Ovary (tissue), 9 donors: ENCODE results near the gene ECM1. TPM values are rescaled to one million over a fixed set of nuclear protein-coding genes. Genes with fewer than 3 reads are reported as not detected.

Experiments used
- DNase-seq, 5 donors: peaks; one replicate each; pipeline ENCODE4 v3.0.0-alpha.2; 2019 to 2020
- H3K27ac ChIP-seq, 2 donors: fragments of 200-600 bp; one replicate each; pipeline versions ENCODE4 v1.5.1 to v1.8.0; 2019 to 2022
- H3K27me3 ChIP-seq: fragments of 200-600 bp; one replicate; pipeline ENCODE4 v1.8.0; 2022
- H3K36me3 ChIP-seq: fragments of 200-600 bp; sonication (generic); one replicate; pipeline ENCODE4 v1.5.1; 2019
- H3K4me1 ChIP-seq: one replicate; pipeline ENCODE4 v1.8.1; 2013; ENCODE audit warnings: mild to moderate bottlenecking, moderate library complexity; ENCODE audit not compliant: insufficient read depth
- H3K4me3 ChIP-seq: fragments of 200-600 bp; sonication (generic); one replicate; pipeline ENCODE4 v1.5.1; 2017
- H3K9me3 ChIP-seq, 2 donors: fragments of 200-600 bp in 1 of 2; sonication (generic) in 1 of 2; one replicate each; pipeline versions ENCODE4 v1.5.1 to v1.8.1; 2013 to 2019; ENCODE audit warnings: mild to moderate bottlenecking in 1 of 2, moderate library complexity in 1 of 2
- CTCF ChIP-seq, 3 donors: fragments of 450-650 bp in 2 of 3; fragments of 200-600 bp in 1 of 3; IDR thresholded peaks; one replicate each; pipeline versions ENCODE4 v1.5.1 to v1.8.0; 2016 to 2022; ENCODE audit warnings: antibody characterized with exemption in 3 of 3, mild to moderate bottlenecking in 1 of 3
- EP300 ChIP-seq: sonication (generic); formaldehyde crosslinking; IDR thresholded peaks from one replicate; pipeline ENCODE4 v1.6.1; 2017; ENCODE audit warnings: antibody characterized with exemption
- POLR2A ChIP-seq: fragments of 450-650 bp; IDR thresholded peaks from one replicate; pipeline ENCODE4 v1.6.1; 2017; ENCODE audit warnings: antibody characterized with exemption, mild to moderate bottlenecking, moderate library complexity
- WGBS, 3 donors: extraction: QIAGEN DNeasy Blood & Tissue Kit in 1 of 3; methylation state at CpG; one replicate each; pipeline versions ENCODE4 v1.1.5 to v1.1.7; 2013 to 2017; 5-methylcytosine and 5-hydroxymethylcytosine counted together
- intact Hi-C, 4 donors: fragments of 100-400 bp; cut with DNase I; formaldehyde crosslinking; loops; one replicate each; pipeline versions ENCODE4 v1.11.0 to v1.15.1; 2022 to 2023
- polyA plus RNA-seq, 2 donors: library from polyadenylated mRNA; stranded (reverse); fragments of 200-250 nt in 1 of 2; fragments of 350-450 nt in 1 of 2; fragmentation: Illumina TruSeq in 1 of 2; extraction: RNeasy Lipid Tissue Mini Kit (QIAGEN cat#74804) in 1 of 2; gene quantifications; one replicate each; pipeline ENCODE4 v1.2.3, GENCODE V29; 2013 to 2014
- total RNA-seq, 7 donors: library from RNA; depleted of rRNA in 2 of 7; stranded (reverse); fragments of >200 nt in 2 of 7; fragmentation: NEBNext Ultra II Directional in 3 of 7; extraction: Animal tissue kit (Norgen Biotek cat#: 25700) in 3 of 7; gene quantifications; one replicate each; pipeline versions ENCODE4 v1.1.0 to v1.2.4, GENCODE V29; 2016 to 2023
- donor health status: DM: no; HTN: no; CAD: no; lungs with moderate emphysema.
- donor health status: DM: no; HTN: no; CAD: no.
- donor health status: Bipolar disorder and iron deficiency.
- donor health status: DM: yes; HTN: yes; CAD: no.
- donor health status: DM: no; HTN: no; CAD: no.
- donor health status: DM: yes; HTN: yes; CAD: no.

Gene ECM1
- total and polyA plus RNA-seq, 9 donors = 1.8 to 16.7 (median 6.2) TPM

DNA sequence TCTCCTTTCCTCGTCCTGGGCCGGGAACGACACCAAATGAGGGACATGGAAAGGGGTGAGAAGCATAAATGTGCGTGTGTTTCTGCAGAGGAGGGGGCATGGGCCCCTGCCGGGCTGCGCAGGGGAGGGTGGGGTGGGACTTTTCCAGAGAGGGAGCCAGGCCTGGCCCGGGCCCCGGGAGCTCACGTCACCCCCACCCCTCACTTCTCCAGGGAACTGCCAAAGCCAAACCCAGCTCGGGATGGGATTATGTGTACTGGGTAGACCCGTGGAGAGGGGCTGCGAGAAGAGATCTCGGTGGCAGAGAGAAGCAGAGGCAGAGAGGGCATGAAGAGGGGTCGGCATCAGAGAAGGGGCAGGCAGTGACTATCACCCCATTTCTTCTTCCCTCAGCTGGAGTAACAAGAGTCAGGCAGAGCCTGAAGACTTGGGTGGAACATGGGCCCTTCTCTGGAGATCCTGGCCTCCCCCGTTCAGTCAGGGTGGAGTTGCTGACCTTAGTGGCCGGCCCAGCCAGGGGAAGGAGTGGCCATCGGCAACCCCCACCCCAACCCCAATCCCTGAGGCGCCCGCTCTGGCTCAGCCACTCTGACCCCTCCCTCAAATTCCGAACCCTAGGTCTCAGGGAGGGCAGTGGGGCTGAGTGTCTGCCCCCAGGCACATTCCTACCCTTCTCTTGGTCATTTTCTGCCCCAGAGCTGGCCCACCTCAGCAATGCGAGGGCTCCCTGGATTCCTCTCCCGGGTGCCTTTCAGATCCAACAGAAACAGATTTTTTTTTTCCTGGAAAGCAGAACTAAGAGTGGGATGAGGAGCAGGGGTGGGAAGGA lies 42.5 kb downstream of the ECM1 start:
- H3K36me3 ChIP-seq = no peaks in the 10 kb centered on the region
- TF ChIP-seq EP300 (no peak), POLR2A (peak; percentile 36)
- peak; percentile 72 to 86 (median 75) for DNase-seq
- 18 to 39% (median 32%) methylated on average over 22 of the region's 22 CpGs for WGBS, 3 donors
- H3K4me1 ChIP-seq = peaks cover 16% of the 10 kb centered on the region
- H3K27me3 ChIP-seq = no peaks in the 10 kb centered on the region
- no peaks in the 10 kb centered on the region for H3K9me3 ChIP-seq
- intact Hi-C loops = loop anchor here in 3 of 4 donors (10.0 kb wide), 3 partner anchors 74 to 264 kb away; partner anchors contain the start of genes ENSA (in 1 of the 3) and GOLPH3L (in 1 of the 3)
- H3K4me3 ChIP-seq = peak overlapping the region; percentile 59
- peak overlapping the region; percentile 89 to 92 for H3K27ac ChIP-seq

- peaks cover 16% of the 10 kb centered on the region for H3K4me1 ChIP-seq
- peak overlapping the region; percentile 89 to 92 for H3K27ac ChIP-seq
- H3K4me3 ChIP-seq = no peak overlapping the region
- no peaks in the 10 kb centered on the region for H3K36me3 ChIP-seq
- DNase-seq = peak in 1 of 5 donors; percentile 50
- WGBS, 3 donors = 70 to 81% (median 75%) methylated on average over 11 of the region's 11 CpGs
- intact Hi-C loops = loop anchor here in 3 of 4 donors (10.0 kb wide), 3 partner anchors 74 to 264 kb away; partner anchors contain the start of genes ENSA (in 1 of the 3) and GOLPH3L (in 1 of the 3)
- no peaks in the 10 kb centered on the region for H3K27me3 ChIP-seq
- TF ChIP-seq CTCF (IDR thresholded peaks at IDR 0.05) (no peak), EP300 (no peak), POLR2A (no peak)
- H3K9me3 ChIP-seq = no peaks in the 10 kb centered on the region
Observed at GRCh38 chr1:150551051-150551783, 43.3 kb downstream of the ECM1 start.

GRCh38 chr1:150551784-150552127 lies 43.8 kb downstream of the ECM1 start:
- H3K9me3 ChIP-seq = no peaks in the 10 kb centered on the region
- peaks cover 16% of the 10 kb centered on the region for H3K4me1 ChIP-seq
- WGBS, 3 donors = 60 to 65% (median 62%) methylated on average over 1 of the region's 1 CpG

DNA sequence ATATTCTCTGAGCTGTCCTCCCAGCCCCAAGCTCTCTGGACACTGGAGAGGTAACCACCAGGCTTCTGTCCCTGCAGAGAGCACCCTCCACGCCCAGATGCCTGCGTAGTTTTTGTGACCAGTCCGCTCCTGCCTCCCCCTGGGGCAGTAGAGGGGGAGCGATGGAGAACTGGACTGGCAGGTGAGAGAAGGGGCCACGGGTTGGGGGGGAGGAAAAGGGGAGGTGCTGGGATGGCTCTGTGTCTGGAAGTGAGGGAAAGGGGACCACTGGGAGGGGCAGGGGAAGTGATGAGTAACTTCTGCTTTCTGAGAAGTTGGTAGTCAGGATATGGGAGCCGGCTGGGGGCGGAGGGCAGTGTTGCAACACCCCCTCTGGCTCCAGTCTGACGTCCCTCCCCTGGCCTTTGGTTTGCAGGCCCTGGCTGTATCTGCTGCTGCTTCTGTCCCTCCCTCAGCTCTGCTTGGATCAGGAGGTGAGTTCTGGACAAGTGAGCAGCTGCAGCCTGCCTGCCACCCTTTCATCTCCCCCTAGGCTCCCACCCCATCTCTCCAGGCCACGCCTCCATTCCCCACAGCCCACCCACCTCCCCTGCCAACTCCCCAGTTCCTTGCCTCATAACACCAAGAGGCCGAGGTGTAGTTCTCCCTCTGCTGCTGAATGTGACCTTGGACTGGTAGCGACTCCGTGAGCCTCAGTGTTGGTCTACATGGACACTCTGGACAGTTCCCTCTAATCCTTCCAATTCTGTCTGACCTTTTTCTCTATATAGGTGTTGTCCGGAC lies 44.4 kb downstream of the ECM1 start:
- H3K27ac ChIP-seq = peak overlapping the region; percentile 85 to 89
- H3K9me3 ChIP-seq = no peaks in the 10 kb centered on the region
- no peaks in the 10 kb centered on the region for H3K27me3 ChIP-seq
- WGBS, 3 donors = 21 to 24% (median 23%) methylated on average over 13 of the region's 13 CpGs
- H3K36me3 ChIP-seq = no peaks in the 10 kb centered on the region
- intact Hi-C loops = loop anchor here in 3 of 4 donors (10.0 kb wide), 3 partner anchors 72 to 262 kb away; partner anchors contain the start of genes ENSA (in 1 of the 3) and GOLPH3L (in 1 of the 3)
- peaks cover 16% of the 10 kb centered on the region for H3K4me1 ChIP-seq
- peak; percentile 89 to 97 (median 90) for DNase-seq
- no peak overlapping the region for H3K4me3 ChIP-seq
- TF ChIP-seq CTCF (IDR thresholded peaks at IDR 0.05) = no peak
- peak; percentile 43 for TF ChIP-seq POLR2A
- TF ChIP-seq EP300 = peak; percentile 97

More at GRCh38 chr1:150551784-150552127, 43.8 kb downstream of the ECM1 start:
- Histone ChIP-seq H3K36me3 (no peaks in the 10 kb centered on the region), H3K27me3 (no peaks in the 10 kb centered on the region), H3K4me3 (no peak overlapping the region), H3K27ac (peak overlapping the region; percentile 51 to 89)
- TF ChIP-seq EP300 (no peak), POLR2A (no peak), CTCF (IDR thresholded peaks at IDR 0.05) (no peak)
- DNase-seq = no peak
- intact Hi-C loops = loop anchor here in 3 of 4 donors (10.0 kb wide), 3 partner anchors 73 to 263 kb away; partner anchors contain the start of genes ENSA (in 1 of the 3) and GOLPH3L (in 1 of the 3)
